HG03060 (cell line): ENCODE results near the gene HSF5.

Source experiments
- ATAC-seq: cut with Tn5 transposase; IDR thresholded peaks from one replicate; pipeline ENCODE4 v1.9.1; 2021; ENCODE audit warnings: low read depth, moderate number of reproducible peaks; ENCODE audit not compliant: unreplicated experiment

The HSF5 gene

DNA sequence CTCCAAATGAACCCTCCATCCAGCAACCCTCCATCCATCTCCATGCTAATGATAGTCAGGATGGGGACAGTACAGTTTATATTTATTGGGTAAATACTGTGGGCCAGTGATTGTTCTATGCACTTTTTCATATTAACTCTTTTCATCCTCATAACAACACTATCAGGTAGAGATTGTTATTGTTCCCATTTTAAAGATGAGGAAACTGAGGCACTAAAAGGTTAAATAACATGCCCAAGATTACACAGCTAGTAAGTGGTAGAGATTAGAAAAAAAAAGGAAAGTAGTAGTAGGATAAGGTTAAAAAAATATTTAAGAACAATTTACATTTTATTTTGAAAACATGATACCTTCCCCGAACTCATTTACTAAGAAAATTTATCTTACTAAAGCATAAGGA lies 114.3 kb downstream of the HSF5 start:
- ATAC-seq: no peak

DNA sequence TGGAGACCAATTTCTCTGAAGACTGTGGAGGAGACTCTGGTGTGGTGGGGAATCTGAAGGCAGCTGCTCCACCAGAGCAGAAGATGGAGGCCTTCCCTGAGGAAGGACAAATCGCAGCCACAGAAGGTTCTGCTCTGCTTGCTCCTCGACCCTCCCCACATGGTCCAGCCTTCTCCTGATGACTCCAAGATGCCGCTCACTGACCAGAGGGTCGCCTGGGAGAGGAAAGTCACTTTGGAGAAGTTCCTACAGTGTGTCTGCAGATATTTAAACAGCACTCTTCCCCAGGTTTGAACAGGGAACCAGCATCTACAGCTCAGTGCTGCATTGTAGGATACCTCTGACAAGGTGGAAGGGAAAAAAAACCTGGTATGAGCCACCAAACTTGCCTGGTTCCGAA lies 115.2 kb downstream of the HSF5 start:
- ATAC-seq: no peak

DNA sequence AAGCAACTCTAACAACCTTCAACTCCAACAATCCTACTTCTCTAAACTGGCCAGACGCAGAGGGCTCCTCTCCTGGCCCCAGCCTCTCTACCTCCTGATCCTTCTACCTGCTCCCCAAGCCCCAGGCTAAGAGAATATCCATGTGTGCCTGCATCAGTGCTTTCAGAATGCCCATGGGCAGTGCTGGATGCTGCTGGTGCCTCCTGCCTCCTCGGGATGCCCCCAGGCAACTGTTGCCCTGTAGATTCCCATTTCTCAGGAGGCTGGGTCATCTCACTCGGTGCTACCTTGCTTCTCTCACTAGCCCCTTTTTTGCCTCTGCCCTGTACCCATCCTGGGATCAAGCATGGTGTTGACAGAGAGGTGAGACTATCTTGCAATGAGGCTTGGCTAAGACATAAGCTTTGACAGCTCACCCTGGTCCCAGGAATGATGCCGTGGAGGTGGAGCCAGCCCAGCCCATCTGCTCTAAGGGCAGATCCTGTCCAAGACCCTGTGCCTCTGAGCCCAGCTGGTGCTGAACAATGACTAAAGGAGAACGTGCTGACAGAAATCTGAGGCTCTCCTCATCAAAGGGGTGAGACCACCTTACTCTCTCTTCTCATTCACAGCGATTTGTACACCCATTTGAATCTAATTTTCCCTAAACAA lies 116.8 kb downstream of the HSF5 start:
- ATAC-seq: no peak

DNA sequence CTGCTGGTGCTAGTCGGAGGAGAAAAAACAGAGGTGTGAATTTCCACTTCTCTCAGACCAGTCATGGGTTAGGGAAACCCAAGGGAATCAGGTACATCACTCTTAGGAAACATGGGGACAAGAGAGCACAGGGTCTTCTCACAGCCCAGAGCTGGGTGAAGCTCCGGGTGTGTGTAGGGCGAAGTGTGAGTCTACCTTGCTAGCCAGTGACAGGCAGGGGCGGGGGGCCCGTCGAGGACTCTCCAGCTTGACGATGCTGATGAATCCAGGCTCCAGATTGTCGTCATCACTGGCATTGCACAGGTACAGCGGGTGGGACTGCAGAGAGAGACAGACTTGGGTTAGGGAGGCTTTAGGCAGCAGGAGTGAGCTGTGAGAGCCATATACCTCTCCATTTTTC lies 117.5 kb downstream of the HSF5 start:
- ATAC-seq: no peak

DNA sequence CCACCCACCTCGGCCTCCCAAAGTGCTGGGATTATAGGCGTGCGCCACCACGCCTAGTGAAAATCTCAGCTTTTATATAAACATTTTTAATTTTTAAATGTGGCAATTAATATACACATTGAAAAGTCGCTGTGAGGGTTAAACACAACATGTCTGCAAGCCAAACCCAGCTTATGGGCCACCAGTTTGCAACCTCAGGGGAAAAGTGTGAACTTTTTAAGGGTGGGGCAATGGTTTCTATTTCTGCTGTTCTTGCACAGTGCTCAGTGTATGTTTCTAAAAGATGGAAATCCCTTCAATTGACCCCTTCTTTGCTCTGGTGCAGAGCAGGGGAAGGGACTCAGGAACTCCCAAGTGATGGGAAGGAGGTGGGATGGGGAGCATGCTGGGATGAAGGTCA lies 117.9 kb downstream of the HSF5 start:
- no peak for ATAC-seq
